ENCODE data around the gene SLC29A3.

- TF ChIP-seq CTCF (IDR thresholded peaks at IDR 0.05 in 2 of 3, conservative IDR thresholded peaks at IDR 0.05 in 1 of 3; ENCODE audit: borderline replicate concordance in 1 of 3, insufficient read depth in 1 of 3, low read depth in 2 of 3, low read length in 2 of 3) (no peak), POLR2A (IDR thresholded peaks at IDR 0.05; ENCODE audit: borderline replicate concordance, extremely low read depth, insufficient read depth, insufficient read length) (no peak), RAD21 (IDR thresholded peaks at IDR 0.05; ENCODE audit: low read depth) (no peak), EZH2phosphoT487 (IDR thresholded peaks at IDR 0.05; ENCODE audit: borderline replicate concordance) (no peak), SIN3A (IDR thresholded peaks at IDR 0.05; ENCODE audit: low read depth) (no peak), MAX (IDR thresholded peaks at IDR 0.05) (no peak)
Observed at GRCh38 chr10:71279590-71280170, 39.4 kb upstream of the SLC29A3 start.
